Activated CD4-positive, alpha-beta T cell treated with anti-CD3 and anti-CD28 coated beads, Interleukin-2, amount 10 ng/mL, durations not matched to agents 7 days and 5 days (primary cell): ENCODE results near the gene PLA2G4D. TPM values are rescaled to one million over a fixed set of nuclear protein-coding genes. Genes with fewer than 3 reads are reported as not detected.

Experiments
- total RNA-seq, 2 experiments: library from RNA; stranded (reverse); gene quantifications; one replicate each; pipeline ENCODE4 v1.2.3, GENCODE V29; 2021

The PLA2G4D gene
- total RNA-seq, 2 experiments from 2014 or later: not detected

Other genes with a start within 250 kb of the PLA2G4D start
- 1 to 10 TPM; 1.2 to 1.5 TPM for gene SPTBN5, start 200.5 kb downstream of the PLA2G4D start, total RNA-seq
- 10 to 100 TPM; 14.5 TPM for gene EHD4, start 122.0 kb downstream of the PLA2G4D start, total RNA-seq
- not detected for gene PLA2G4E, start 73.5 kb downstream of the PLA2G4D start, total RNA-seq
- gene PLA2G4F, start 62.1 kb upstream of the PLA2G4D start, total RNA-seq: not detected
- 10 to 100 TPM; 66.8 to 77.5 TPM for gene VPS39, start 113.7 kb upstream of the PLA2G4D start, total RNA-seq
- 10 to 100 TPM; 28.3 to 32.1 TPM for gene GANC, start 178.6 kb upstream of the PLA2G4D start, total RNA-seq
- gene TMEM87A, start 178.9 kb upstream of the PLA2G4D start, total RNA-seq: 10 to 100 TPM; 37.7 to 38.0 TPM